HK-2 (cell line): Measurements from ENCODE around the gene TMEM185A.
A peak's percentile ranks its signal among the peaks of the same experiment; 100 is the strongest.
"Not testable (repeated sequence)": the region's sequence is repeated elsewhere in the genome, so short reads cannot be mapped to it uniquely, and the experiment has no call there.

Source experiments
- DNase-seq: peaks from one replicate; pipeline ENCODE4 v3.0.0-alpha.2; 2018; ENCODE audit not compliant: unreplicated experiment

The TMEM185A gene

GRCh38 chrX:149631234-149632165 is at the start of gene TMEM185A:
TSS of gene TMEM185A (minus strand) at chrX:149631792. CDS start at chrX:149631580, 212 bp downstream.
- peak; percentile 70 for DNase-seq

GRCh38 chrX:149681182-149681581 is 49.6 kb upstream of the TMEM185A start:
- DNase-seq, result no peak

- not testable (repeated sequence) for DNase-seq
Observed at GRCh38 chrX:149679164-149679678, 47.6 kb upstream of the TMEM185A start.

GRCh38 chrX:149675554-149675953 is 44.0 kb upstream of the TMEM185A start:
- not testable (repeated sequence) for DNase-seq

- DNase-seq, result not testable (repeated sequence)
Observed at GRCh38 chrX:149675088-149675487, 43.5 kb upstream of the TMEM185A start.

GRCh38 chrX:149660613-149661012 is 29.0 kb upstream of the TMEM185A start:
- DNase-seq, result not testable (repeated sequence)

- not testable (repeated sequence) for DNase-seq
Observed at GRCh38 chrX:149656260-149656884, 24.8 kb upstream of the TMEM185A start.

- DNase-seq, result no peak
Observed at GRCh38 chrX:149652232-149652981, 20.8 kb upstream of the TMEM185A start.

- DNase-seq, result no peak
Observed at GRCh38 chrX:149650162-149650561, 18.6 kb upstream of the TMEM185A start.

- no peak for DNase-seq
Observed at GRCh38 chrX:149648932-149649331, 17.3 kb upstream of the TMEM185A start.

- no peak for DNase-seq
Observed at GRCh38 chrX:149647505-149647904, 15.9 kb upstream of the TMEM185A start.

GRCh38 chrX:149643496-149643895 is 11.9 kb upstream of the TMEM185A start:
- DNase-seq, result no peak

GRCh38 chrX:149641835-149642234 is 10.2 kb upstream of the TMEM185A start:
- DNase-seq, result no peak

- DNase-seq, result no peak
Observed at GRCh38 chrX:149641432-149641831, 9.8 kb upstream of the TMEM185A start.

GRCh38 chrX:149639568-149639967 is 8.0 kb upstream of the TMEM185A start:
- DNase-seq, result no peak

GRCh38 chrX:149638860-149639259 is 7.3 kb upstream of the TMEM185A start:
- no peak for DNase-seq

- DNase-seq, result no peak
Observed at GRCh38 chrX:149633511-149633910, 1.9 kb upstream of the TMEM185A start.

- DNase-seq, result peak; percentile 17
Observed at GRCh38 chrX:149630681-149631233, 835 bp downstream of the TMEM185A start.

- no peak for DNase-seq
Observed at GRCh38 chrX:149629730-149630387, 1.7 kb downstream of the TMEM185A start.

GRCh38 chrX:149628768-149629167 is 2.8 kb downstream of the TMEM185A start:
- no peak for DNase-seq

- no peak for DNase-seq
Observed at GRCh38 chrX:149628280-149628679, 3.3 kb downstream of the TMEM185A start.
